ENCODE measurements around the gene CA9.

- TF ChIP-seq ZNF316 (IDR thresholded peaks at IDR 0.05) (no peak), ZNF224 (CRISPR knock-in tag; IDR thresholded peaks at IDR 0.05) (no peak), THAP7 (CRISPR knock-in tag; IDR thresholded peaks at IDR 0.05) (no peak), CHD2 (IDR thresholded peaks at IDR 0.05; ENCODE audit: low read depth, low read length) (no peak), NFYB (IDR thresholded peaks at IDR 0.05; ENCODE audit: extremely low read depth, insufficient read length) (no peak), CREB1 (IDR thresholded peaks at IDR 0.05) (no peak), CREB1 (CRISPR knock-in tag; IDR thresholded peaks at IDR 0.05) (no peak), RFX7 (CRISPR knock-in tag; IDR thresholded peaks at IDR 0.05) (no peak)
Observed at GRCh38 chr9:35646153-35646532, 27.6 kb upstream of the CA9 start.

All from K562 (cell line).